DMS53 (cell line): ENCODE measurements around the gene PRSS3.
"Not testable (repeated sequence)": the region's sequence is repeated elsewhere in the genome, so short reads cannot be mapped to it uniquely, and the experiment has no call there.

Source experiments
- DNase-seq: peaks from one replicate; lab custom pipeline; 2025; lab: John Stamatoyannopoulos, UW

PRSS3 gene

GRCh38 chr9:33795281-33795680 is at the start of gene PRSS3:
TSS of gene PRSS3 (plus strand) at chr9:33795561. CDS start at chr9:33795574, 13 bp downstream.
- DNase-seq = peak; percentile 25

- DNase-seq = no peak
Observed at GRCh38 chr9:33748633-33749304, 46.6 kb upstream of the PRSS3 start.

- DNase-seq = not testable (repeated sequence)
Observed at GRCh38 chr9:33749305-33749654, 46.1 kb upstream of the PRSS3 start.

- DNase-seq = peak; percentile 65
Observed at GRCh38 chr9:33750307-33750838, 45.0 kb upstream of the PRSS3 start.

- DNase-seq = no peak
Observed at GRCh38 chr9:33750839-33751339, 44.5 kb upstream of the PRSS3 start.

- no peak for DNase-seq
Observed at GRCh38 chr9:33751536-33752129, 43.7 kb upstream of the PRSS3 start.

- DNase-seq = no peak
Observed at GRCh38 chr9:33752130-33752637, 43.2 kb upstream of the PRSS3 start.

GRCh38 chr9:33752789-33753188 is 42.6 kb upstream of the PRSS3 start:
- DNase-seq = not testable (repeated sequence)

GRCh38 chr9:33759648-33760047 is 35.7 kb upstream of the PRSS3 start:
- not testable (repeated sequence) for DNase-seq

GRCh38 chr9:33762343-33762742 is 33.0 kb upstream of the PRSS3 start:
- no peak for DNase-seq

GRCh38 chr9:33763709-33764108 is 31.7 kb upstream of the PRSS3 start:
- DNase-seq = not testable (repeated sequence)

- peak; percentile 46 for DNase-seq
Observed at GRCh38 chr9:33765411-33765810, 29.9 kb upstream of the PRSS3 start.

- DNase-seq = not testable (repeated sequence)
Observed at GRCh38 chr9:33770156-33770880, 25.0 kb upstream of the PRSS3 start.

GRCh38 chr9:33773135-33773534 is 22.2 kb upstream of the PRSS3 start:
- DNase-seq = not testable (repeated sequence)

- not testable (repeated sequence) for DNase-seq
Observed at GRCh38 chr9:33774074-33774659, 21.2 kb upstream of the PRSS3 start.

GRCh38 chr9:33776578-33776977 is 18.8 kb upstream of the PRSS3 start:
- no peak for DNase-seq

GRCh38 chr9:33778700-33779351 is 16.5 kb upstream of the PRSS3 start:
- peak; percentile 70 for DNase-seq

GRCh38 chr9:33780276-33780675 is 15.1 kb upstream of the PRSS3 start:
- no peak for DNase-seq

GRCh38 chr9:33781736-33782135 is 13.6 kb upstream of the PRSS3 start:
- DNase-seq = no peak

GRCh38 chr9:33782395-33783152 is 12.8 kb upstream of the PRSS3 start:
- DNase-seq = peak; percentile 38

GRCh38 chr9:33785914-33786313 is 9.4 kb upstream of the PRSS3 start:
- DNase-seq = peak; percentile 25
